HEK293 (cell line): ENCODE results near the gene ALOX12B.

ENCODE experiments used
- GLIS2 ChIP-seq: fragments of 450-650 bp; formaldehyde crosslinking; IDR thresholded peaks from 2 replicates; pipeline ENCODE4 v1.5.1; 2016; ENCODE audit warnings: missing biosample characterization, missing genetic modification characterization
- KLF7 ChIP-seq: fragments of 450-650 bp; formaldehyde crosslinking; IDR thresholded peaks from 2 replicates; pipeline ENCODE4 v1.5.1; 2016; ENCODE audit warnings: missing biosample characterization, missing genetic modification characterization, borderline replicate concordance
- MEIS1 ChIP-seq: sonication (generic); formaldehyde crosslinking; IDR thresholded peaks from 2 replicates; pipeline ENCODE4 v1.8.1; 2022; ENCODE audit warnings: missing genetic modification reagents, mild to moderate bottlenecking, borderline replicate concordance
- MYNN ChIP-seq: fragments of 450-650 bp; formaldehyde crosslinking; IDR thresholded peaks from 2 replicates; pipeline ENCODE4 v1.5.1; 2016; ENCODE audit warnings: missing biosample characterization, missing genetic modification characterization, borderline replicate concordance
- MZF1 ChIP-seq: fragments of 450-650 bp; formaldehyde crosslinking; IDR thresholded peaks from 2 replicates; pipeline ENCODE4 v1.5.1; 2017; ENCODE audit warnings: missing biosample characterization, missing genetic modification characterization, borderline replicate concordance
- SETDB1 ChIP-seq: IDR thresholded peaks from one replicate; pipeline ENCODE4 v1.6.1; 2017; ENCODE audit warnings: mild to moderate bottlenecking, low read length, moderate library complexity, mixed read lengths; ENCODE audit not compliant: insufficient read length
- SP2 ChIP-seq: fragments of 450-650 bp; formaldehyde crosslinking; IDR thresholded peaks from 2 replicates; pipeline ENCODE4 v1.5.1; 2016; ENCODE audit warnings: missing biosample characterization, missing genetic modification characterization
- WT1 ChIP-seq: fragments of 450-650 bp; formaldehyde crosslinking; IDR thresholded peaks from 2 replicates; pipeline ENCODE4 v1.5.1; 2016; ENCODE audit warnings: missing biosample characterization, missing genetic modification characterization
- ZBTB10 ChIP-seq: fragments of 450-650 bp; formaldehyde crosslinking; IDR thresholded peaks from 2 replicates; pipeline ENCODE4 v1.5.1; 2016; ENCODE audit warnings: missing biosample characterization, missing genetic modification characterization
- ZBTB44 ChIP-seq: fragments of 450-650 bp; IDR thresholded peaks from 2 replicates; pipeline ENCODE4 v1.5.1; 2018; ENCODE audit warnings: missing biosample characterization, mild to moderate bottlenecking, missing genetic modification characterization
- ZEB2 ChIP-seq: fragments of 450-650 bp; formaldehyde crosslinking; IDR thresholded peaks from 2 replicates; pipeline ENCODE4 v1.5.1; 2016; ENCODE audit warnings: missing biosample characterization, missing genetic modification characterization
- ZNF155 ChIP-seq: fragments of 450-650 bp; formaldehyde crosslinking; IDR thresholded peaks from 2 replicates; pipeline ENCODE4 v1.5.1; 2016; ENCODE audit warnings: missing biosample characterization, missing genetic modification characterization
- ZNF221 ChIP-seq: fragments of 450-650 bp; formaldehyde crosslinking; IDR thresholded peaks from 2 replicates; pipeline ENCODE4 v1.5.1; 2017; ENCODE audit warnings: missing biosample characterization, missing genetic modification characterization, borderline replicate concordance
- ZNF223 ChIP-seq: fragments of 450-650 bp; formaldehyde crosslinking; IDR thresholded peaks from 2 replicates; pipeline ENCODE4 v1.5.1; 2016; ENCODE audit warnings: missing biosample characterization, missing genetic modification characterization
- ZNF248 ChIP-seq: fragments of 450-650 bp; formaldehyde crosslinking; IDR thresholded peaks from 2 replicates; pipeline ENCODE4 v1.5.1; 2017; ENCODE audit warnings: missing biosample characterization, missing genetic modification characterization
- ZNF266 ChIP-seq: fragments of 450-650 bp; formaldehyde crosslinking; IDR thresholded peaks from 2 replicates; pipeline ENCODE4 v1.5.1; 2016; ENCODE audit warnings: missing biosample characterization, missing genetic modification characterization, low read depth
- ZNF335 ChIP-seq: fragments of 450-650 bp; formaldehyde crosslinking; conservative IDR thresholded peaks from 2 replicates; pipeline ENCODE4 v1.5.1; 2016; ENCODE audit warnings: missing biosample characterization, missing genetic modification characterization
- ZNF366 ChIP-seq: fragments of 450-650 bp; formaldehyde crosslinking; conservative IDR thresholded peaks from 2 replicates; pipeline ENCODE4 v1.5.1; 2016; ENCODE audit warnings: missing biosample characterization, missing genetic modification characterization
- ZNF391 ChIP-seq: fragments of 450-650 bp; formaldehyde crosslinking; IDR thresholded peaks from 2 replicates; pipeline ENCODE4 v1.5.1; 2016; ENCODE audit warnings: low read depth, missing biosample characterization, missing genetic modification characterization, borderline replicate concordance
- ZNF423 ChIP-seq: fragments of 450-650 bp; formaldehyde crosslinking; IDR thresholded peaks from 2 replicates; pipeline ENCODE4 v1.5.1; 2016; ENCODE audit warnings: missing biosample characterization, missing genetic modification characterization
- ZNF488 ChIP-seq: fragments of 450-650 bp; formaldehyde crosslinking; IDR thresholded peaks from 2 replicates; pipeline ENCODE4 v1.5.1; 2016; ENCODE audit warnings: missing biosample characterization, missing genetic modification characterization
- ZNF600 ChIP-seq: fragments of 450-650 bp; formaldehyde crosslinking; IDR thresholded peaks from 2 replicates; pipeline ENCODE4 v1.5.1; 2016; ENCODE audit warnings: missing biosample characterization, missing genetic modification characterization
- ZNF624 ChIP-seq: fragments of 450-650 bp; formaldehyde crosslinking; IDR thresholded peaks from 2 replicates; pipeline ENCODE4 v1.5.1; 2017; ENCODE audit warnings: missing biosample characterization, missing genetic modification characterization
- ZNF626 ChIP-seq: fragments of 450-650 bp; sonication (Bioruptor Pico); formaldehyde crosslinking; IDR thresholded peaks from 2 replicates; pipeline ENCODE4 v1.5.1; 2018; ENCODE audit warnings: missing biosample characterization, missing genetic modification characterization, inconsistent platforms
- ZNF660 ChIP-seq: fragments of 450-650 bp; IDR thresholded peaks from 2 replicates; pipeline ENCODE4 v1.5.1; 2018; ENCODE audit warnings: missing biosample characterization, mild to moderate bottlenecking, missing genetic modification characterization
- ZNF707 ChIP-seq: fragments of 450-650 bp; formaldehyde crosslinking; IDR thresholded peaks from 2 replicates; pipeline ENCODE4 v1.5.1; 2016; ENCODE audit warnings: missing biosample characterization, missing genetic modification characterization
- ZNF791 ChIP-seq: fragments of 450-650 bp; formaldehyde crosslinking; IDR thresholded peaks from 2 replicates; pipeline ENCODE4 v1.5.1; 2016; ENCODE audit warnings: missing biosample characterization, missing genetic modification characterization
- TF ChIP-seq, protein P1 (sequence below): fragments of 450-650 bp; formaldehyde crosslinking; IDR thresholded peaks from 2 replicates; pipeline ENCODE4 v1.5.1; 2016; ENCODE audit warnings: missing biosample characterization, missing genetic modification characterization
- TF ChIP-seq, protein P2 (sequence below): fragments of 450-650 bp; formaldehyde crosslinking; IDR thresholded peaks from 2 replicates; pipeline ENCODE4 v1.5.1; 2016; ENCODE audit warnings: missing biosample characterization, missing genetic modification characterization

Gene ALOX12B

DNA sequence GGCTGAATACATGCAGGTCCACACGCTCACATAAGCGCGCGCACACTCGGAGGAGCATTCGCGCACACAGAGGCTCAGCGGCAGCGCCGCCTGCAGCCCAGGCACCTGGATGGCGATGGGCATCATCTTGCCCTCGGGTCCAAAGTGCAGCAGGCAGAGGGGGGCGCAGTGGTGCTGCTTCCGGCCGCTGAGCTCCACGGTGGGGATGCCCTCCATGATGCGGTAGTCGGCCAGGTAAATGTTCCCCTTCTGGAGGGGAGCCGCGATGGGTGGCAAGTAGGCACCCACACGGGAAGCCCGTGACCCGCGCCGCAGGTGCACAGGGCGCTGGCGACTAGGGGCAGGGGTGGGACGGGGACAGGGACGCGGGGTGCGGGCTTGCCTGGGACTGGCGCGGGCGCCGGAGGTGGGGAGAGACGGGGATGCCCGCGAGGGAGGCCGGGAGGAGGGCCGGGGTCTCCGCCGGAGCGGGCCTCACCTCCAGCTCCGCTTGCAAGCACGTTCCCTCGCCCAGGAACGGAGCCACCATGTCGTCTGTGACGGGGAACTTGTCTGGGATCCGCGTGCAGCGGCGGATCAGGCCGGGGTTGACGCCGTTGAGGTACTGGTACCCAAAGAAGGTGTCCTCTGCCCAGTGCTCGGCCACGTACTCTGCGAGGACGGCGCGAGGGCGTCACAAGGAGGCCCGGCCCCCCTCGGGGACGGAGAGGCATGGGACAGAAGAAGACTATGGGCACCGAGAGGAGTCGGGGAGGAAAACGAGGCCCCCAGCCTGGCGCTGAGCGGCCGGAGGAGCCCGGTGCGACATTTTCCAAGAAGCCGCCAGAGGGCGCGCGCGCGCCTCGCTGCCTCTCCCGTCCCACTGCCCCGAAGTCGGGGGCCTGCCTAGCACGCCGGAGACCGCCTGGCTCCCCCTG is 8.0 kb downstream of the ALOX12B start (continued):
- TF ChIP-seq ZNF707 (tag by site-specific recombination) (peak; percentile 19; the same call in 1 of the 2 replicates), ZNF791 (tag by site-specific recombination) (no peak), GLIS2 (tag by site-specific recombination) (peak; percentile 90), ZNF223 (no peak), ZNF335 (peak; percentile 90), ZBTB10 (tag by site-specific recombination) (peak; percentile 85), ZNF423 (tag by site-specific recombination) (no peak), MEIS1 (0 out of 2 replicates have a peak, but pooled peaks have one; percentile 21), ZNF366 (0 out of 2 replicates have a peak, but pooled peaks have one; percentile 16), SP2 (peak; percentile 12; the same call in 1 of the 2 replicates), KLF7 (tag by site-specific recombination) (no peak), ZNF248 (tag by site-specific recombination) (no peak), ZNF600 (tag by site-specific recombination) (peak; percentile 80), ZBTB44 (tag by site-specific recombination) (peak; percentile 74; the same call in 1 of the 2 replicates), ZNF626 (no peak), SETDB1 (no peak), ZNF221 (tag by site-specific recombination) (no peak), ZEB2 (tag by site-specific recombination) (peak; percentile 94), ZNF391 (tag by site-specific recombination) (0 out of 2 replicates have a peak, but pooled peaks have one; percentile 59), ZNF155 (no peak), ZNF660 (tag by site-specific recombination) (peak; percentile 76), ZNF624 (tag by site-specific recombination) (0 out of 2 replicates have a peak, but pooled peaks have one; percentile 23), MYNN (no peak), ZNF488 (tag by site-specific recombination) (no peak), ZNF266 (tag by site-specific recombination) (no peak), MZF1 (peak; percentile 61), WT1 (tag by site-specific recombination) (no peak; the same call in 1 of the 2 replicates)
- TF ChIP-seq, protein P1, sequence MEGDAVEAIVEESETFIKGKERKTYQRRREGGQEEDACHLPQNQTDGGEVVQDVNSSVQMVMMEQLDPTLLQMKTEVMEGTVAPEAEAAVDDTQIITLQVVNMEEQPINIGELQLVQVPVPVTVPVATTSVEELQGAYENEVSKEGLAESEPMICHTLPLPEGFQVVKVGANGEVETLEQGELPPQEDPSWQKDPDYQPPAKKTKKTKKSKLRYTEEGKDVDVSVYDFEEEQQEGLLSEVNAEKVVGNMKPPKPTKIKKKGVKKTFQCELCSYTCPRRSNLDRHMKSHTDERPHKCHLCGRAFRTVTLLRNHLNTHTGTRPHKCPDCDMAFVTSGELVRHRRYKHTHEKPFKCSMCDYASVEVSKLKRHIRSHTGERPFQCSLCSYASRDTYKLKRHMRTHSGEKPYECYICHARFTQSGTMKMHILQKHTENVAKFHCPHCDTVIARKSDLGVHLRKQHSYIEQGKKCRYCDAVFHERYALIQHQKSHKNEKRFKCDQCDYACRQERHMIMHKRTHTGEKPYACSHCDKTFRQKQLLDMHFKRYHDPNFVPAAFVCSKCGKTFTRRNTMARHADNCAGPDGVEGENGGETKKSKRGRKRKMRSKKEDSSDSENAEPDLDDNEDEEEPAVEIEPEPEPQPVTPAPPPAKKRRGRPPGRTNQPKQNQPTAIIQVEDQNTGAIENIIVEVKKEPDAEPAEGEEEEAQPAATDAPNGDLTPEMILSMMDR (tag by site-specific recombination): peak; percentile 99
- TF ChIP-seq, protein P2, sequence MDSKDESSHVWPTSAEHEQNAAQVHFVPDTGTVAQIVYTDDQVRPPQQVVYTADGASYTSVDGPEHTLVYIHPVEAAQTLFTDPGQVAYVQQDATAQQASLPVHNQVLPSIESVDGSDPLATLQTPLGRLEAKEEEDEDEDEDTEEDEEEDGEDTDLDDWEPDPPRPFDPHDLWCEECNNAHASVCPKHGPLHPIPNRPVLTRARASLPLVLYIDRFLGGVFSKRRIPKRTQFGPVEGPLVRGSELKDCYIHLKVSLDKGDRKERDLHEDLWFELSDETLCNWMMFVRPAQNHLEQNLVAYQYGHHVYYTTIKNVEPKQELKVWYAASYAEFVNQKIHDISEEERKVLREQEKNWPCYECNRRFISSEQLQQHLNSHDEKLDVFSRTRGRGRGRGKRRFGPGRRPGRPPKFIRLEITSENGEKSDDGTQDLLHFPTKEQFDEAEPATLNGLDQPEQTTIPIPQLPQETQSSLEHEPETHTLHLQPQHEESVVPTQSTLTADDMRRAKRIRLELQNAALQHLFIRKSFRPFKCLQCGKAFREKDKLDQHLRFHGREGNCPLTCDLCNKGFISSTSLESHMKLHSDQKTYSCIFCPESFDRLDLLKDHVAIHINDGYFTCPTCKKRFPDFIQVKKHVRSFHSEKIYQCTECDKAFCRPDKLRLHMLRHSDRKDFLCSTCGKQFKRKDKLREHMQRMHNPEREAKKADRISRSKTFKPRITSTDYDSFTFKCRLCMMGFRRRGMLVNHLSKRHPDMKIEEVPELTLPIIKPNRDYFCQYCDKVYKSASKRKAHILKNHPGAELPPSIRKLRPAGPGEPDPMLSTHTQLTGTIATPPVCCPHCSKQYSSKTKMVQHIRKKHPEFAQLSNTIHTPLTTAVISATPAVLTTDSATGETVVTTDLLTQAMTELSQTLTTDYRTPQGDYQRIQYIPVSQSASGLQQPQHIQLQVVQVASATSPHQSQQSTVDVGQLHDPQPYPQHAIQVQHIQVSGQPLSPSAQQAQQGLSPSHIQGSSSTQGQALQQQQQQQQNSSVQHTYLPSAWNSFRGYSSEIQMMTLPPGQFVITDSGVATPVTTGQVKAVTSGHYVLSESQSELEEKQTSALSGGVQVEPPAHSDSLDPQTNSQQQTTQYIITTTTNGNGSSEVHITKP (tag by site-specific recombination): peak; percentile 80
